ENCODE data around the gene BAG5. TPM values are rescaled to one million over a fixed set of nuclear protein-coding genes. Genes with fewer than 3 reads are reported as not detected.

The BAG5 gene
- total RNA-seq, 1 donor from 2014 or later, result 28.8 TPM

- DNase-seq (no peak), ATAC-seq (ENCODE audit: low read depth) (no peak)
- Mint-ChIP-seq H3K4me1 (peaks cover 3% of the 10 kb centered on the region), H3K27ac (no peak overlapping the region), H3K27me3 (no peaks in the 10 kb centered on the region), H3K9me3 (no peaks in the 10 kb centered on the region), H3K36me3 (ENCODE audit: low read depth) (peaks cover 13% of the 10 kb centered on the region), H3K4me3 (no peak overlapping the region)
- intact Hi-C loops (cut with micrococcal nuclease), result no loop called here
- CTCF ChIA-PET, result interaction anchor here (1.0 to 1.4 kb wide), 4 partner anchors 31 to 51 kb away, joined by 3 to 9 read pairs (median 3); no protein-coding TSS in a partner anchor
- TF ChIP-seq CTCF (IDR thresholded peaks at IDR 0.05), result no peak
- POLR2A ChIA-PET, result no interaction called here
Observed at GRCh38 chr14:103552011-103552845, 10.2 kb downstream of the BAG5 start.

- TF ChIP-seq CTCF (IDR thresholded peaks at IDR 0.05), result no peak
- DNase-seq, result no peak
- POLR2A ChIA-PET, result interaction anchor here (1.2 kb wide), 1 partner anchor 24 kb away, joined by 3 read pairs; no protein-coding TSS in a partner anchor
- CTCF ChIA-PET, result interaction anchor here (1.0 to 1.2 kb wide), 2 partner anchors 30 to 32 kb away, joined by 3 read pairs; no protein-coding TSS in a partner anchor
- Mint-ChIP-seq H3K4me1 (peaks cover 2% of the 10 kb centered on the region), H3K36me3 (ENCODE audit: low read depth) (peaks cover 9% of the 10 kb centered on the region), H3K27me3 (no peaks in the 10 kb centered on the region), H3K27ac (no peak overlapping the region), H3K9me3 (no peaks in the 10 kb centered on the region), H3K4me3 (no peak overlapping the region)
- intact Hi-C loops (cut with micrococcal nuclease), result no loop called here
- no peak for ATAC-seq (ENCODE audit: low read depth)
Observed at GRCh38 chr14:103551338-103551762, 11.1 kb downstream of the BAG5 start.

- POLR2A ChIA-PET, result interaction anchor here (1.2 to 1.4 kb wide), 2 partner anchors 24 to 32 kb away, joined by 3 read pairs; no protein-coding TSS in a partner anchor
- no peak overlapping the region for H3K4me3 Mint-ChIP-seq
- H3K27me3 Mint-ChIP-seq, result no peaks in the 10 kb centered on the region
- intact Hi-C loops (cut with micrococcal nuclease), result no loop called here
- no peak for TF ChIP-seq CTCF (IDR thresholded peaks at IDR 0.05)
- no peak for DNase-seq
- H3K27ac Mint-ChIP-seq, result no peak overlapping the region
- no peaks in the 10 kb centered on the region for H3K9me3 Mint-ChIP-seq
- no peak for ATAC-seq (ENCODE audit: low read depth)
- H3K4me1 Mint-ChIP-seq, result peaks cover 2% of the 10 kb centered on the region
- peaks cover 9% of the 10 kb centered on the region for H3K36me3 Mint-ChIP-seq (ENCODE audit: low read depth)
- CTCF ChIA-PET, result interaction anchor here (1.2 kb wide), 1 partner anchor 32 kb away, joined by 3 read pairs; no protein-coding TSS in a partner anchor
Observed at GRCh38 chr14:103550451-103551337, 11.8 kb downstream of the BAG5 start.

GRCh38 chr14:103549361-103550311, 12.8 kb downstream of the BAG5 start:
- Mint-ChIP-seq H3K9me3 (no peaks in the 10 kb centered on the region), H3K4me1 (peaks cover 2% of the 10 kb centered on the region), H3K27me3 (no peaks in the 10 kb centered on the region), H3K4me3 (no peak overlapping the region), H3K27ac (no peak overlapping the region), H3K36me3 (ENCODE audit: low read depth) (peaks cover 4% of the 10 kb centered on the region)
- intact Hi-C loops (cut with micrococcal nuclease), result loop anchor here (5.0 kb wide), 1 partner anchor 472 kb away; no protein-coding TSS in a partner anchor
- no peak for TF ChIP-seq CTCF (IDR thresholded peaks at IDR 0.05)
- ChIA-PET POLR2A (interaction anchor here (1.4 kb wide), 1 partner anchor 31 kb away, joined by 3 read pairs; no protein-coding TSS in a partner anchor), CTCF (interaction anchor here (7.0 kb wide), 1 partner anchor 29 kb away, joined by 70 read pairs; no protein-coding TSS in a partner anchor)
- no peak for ATAC-seq (ENCODE audit: low read depth)
- DNase-seq, result no peak
